CD4-positive, alpha-beta T cell treated with Interleukin-1 beta for 1 hour (primary cell): ENCODE data around the gene NME3.
"Not testable (repeated sequence)": the region's sequence is repeated elsewhere in the genome, so short reads cannot be mapped to it uniquely, and the experiment has no call there.

Source experiments
- DNase-seq, 2 donors: peaks; one replicate each; pipeline ENCODE4 v3.0.0-alpha.2; 2020 to 2022

The NME3 gene

GRCh38 chr16:1771188-1771863 is at the start of gene NME3:
TSS of gene NME3 (minus strand) at chr16:1771543. CDS start at chr16:1771534, 9 bp downstream.
- peak; percentile 66 to 75 for DNase-seq

GRCh38 chr16:1820946-1821290 is 49.6 kb upstream of the NME3 start:
- DNase-seq = no peak

- DNase-seq = no peak
Measured at GRCh38 chr16:1820096-1820945, 49.0 kb upstream of the NME3 start.

GRCh38 chr16:1819611-1820010 is 48.3 kb upstream of the NME3 start:
- DNase-seq = no peak

GRCh38 chr16:1818873-1819525 is 47.7 kb upstream of the NME3 start:
- DNase-seq = no peak

GRCh38 chr16:1818204-1818872 is 47.0 kb upstream of the NME3 start:
- no peak for DNase-seq

GRCh38 chr16:1817716-1818115 is 46.4 kb upstream of the NME3 start:
- no peak for DNase-seq

GRCh38 chr16:1817276-1817589 is 45.9 kb upstream of the NME3 start:
- DNase-seq = no peak

GRCh38 chr16:1816396-1817275 is 45.3 kb upstream of the NME3 start:
- no peak for DNase-seq

- DNase-seq = no peak
Measured at GRCh38 chr16:1815461-1815860, 44.1 kb upstream of the NME3 start.

GRCh38 chr16:1812732-1813163 is 41.4 kb upstream of the NME3 start:
- peak; percentile 36 to 42 for DNase-seq

GRCh38 chr16:1810536-1810935 is 39.2 kb upstream of the NME3 start:
- DNase-seq = no peak

- DNase-seq = no peak
Measured at GRCh38 chr16:1810106-1810505, 38.8 kb upstream of the NME3 start.

GRCh38 chr16:1809281-1809801 is 38.0 kb upstream of the NME3 start:
- no peak for DNase-seq

- no peak for DNase-seq
Measured at GRCh38 chr16:1808691-1809090, 37.3 kb upstream of the NME3 start.

GRCh38 chr16:1807626-1808025 is 36.3 kb upstream of the NME3 start:
- DNase-seq = no peak

GRCh38 chr16:1800701-1801100 is 29.4 kb upstream of the NME3 start:
- DNase-seq = no peak

- not testable (repeated sequence) for DNase-seq
Measured at GRCh38 chr16:1799263-1799662, 27.9 kb upstream of the NME3 start.

- no peak for DNase-seq
Measured at GRCh38 chr16:1794908-1795666, 23.7 kb upstream of the NME3 start.

GRCh38 chr16:1794221-1794871 is 23.0 kb upstream of the NME3 start:
- no peak for DNase-seq
